ENCODE measurements around the gene FAM120B.

DNA sequence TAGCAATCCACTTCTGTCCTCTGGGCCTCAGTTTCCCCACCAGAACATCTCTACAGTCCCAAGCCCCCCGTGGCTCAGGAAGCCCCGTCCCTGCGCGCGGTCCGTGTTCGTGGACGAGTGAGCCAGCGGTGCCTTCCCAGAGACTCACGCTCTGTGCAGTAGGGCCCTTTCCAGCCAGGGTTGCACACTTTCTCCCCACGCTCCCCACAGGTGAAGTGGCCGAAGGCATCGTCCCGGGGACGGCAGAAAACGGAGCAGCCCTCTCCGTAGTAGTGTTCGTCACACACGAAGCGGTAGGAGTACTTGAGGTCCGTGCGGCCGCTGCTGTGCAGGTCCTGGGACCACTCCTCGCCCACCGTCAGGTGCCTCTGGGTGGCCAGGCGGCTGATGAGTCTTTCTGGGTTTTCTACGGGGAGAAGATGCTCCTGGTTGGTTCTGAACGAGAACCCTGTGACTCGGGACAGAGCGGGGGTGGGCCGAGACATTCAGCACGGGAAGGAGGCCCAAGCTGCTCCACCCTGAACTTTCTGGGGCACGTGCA is 18.4 kb upstream of the FAM120B start:
- TF ChIP-seq TAF1 (IDR thresholded peaks at IDR 0.05; ENCODE audit: low read depth, low read length) (no peak), POLR2AphosphoS5 (IDR thresholded peaks at IDR 0.05; ENCODE audit: low read depth, low read length) (no peak), POLR2A (IDR thresholded peaks at IDR 0.05; ENCODE audit: low read depth, low read length) (no peak), POU2F2 (IDR thresholded peaks at IDR 0.05; ENCODE audit: low read depth, low read length) (no peak), PAX5 (IDR thresholded peaks at IDR 0.05; ENCODE audit: insufficient read depth, low read length, severe bottlenecking) (no peak)
